IPS-20b (cell line): ENCODE measurements around the gene COMTD1.
A peak's percentile ranks its signal among the peaks of the same experiment; 100 is the strongest.
"Not testable (repeated sequence)": the region's sequence is repeated elsewhere in the genome, so short reads cannot be mapped to it uniquely, and the experiment has no call there.

ENCODE experiments used
- H3K27ac ChIP-seq: one replicate; pipeline ENCODE4 v1.5.1; 2013; ENCODE audit warnings: low read length
- H3K27me3 ChIP-seq: 2 replicates; pipeline ENCODE4 v1.6.1; 2013; ENCODE audit warnings: mild to moderate bottlenecking, low read length, inconsistent platforms; ENCODE audit not compliant: insufficient read depth
- H3K36me3 ChIP-seq: 2 replicates; pipeline ENCODE4 v1.6.1; 2013; ENCODE audit warnings: low read depth, mild to moderate bottlenecking, inconsistent platforms, low read length, moderate library complexity; ENCODE audit not compliant: insufficient read depth
- H3K4me1 ChIP-seq: 2 replicates; pipeline ENCODE4 v1.6.1; 2013; ENCODE audit warnings: mild to moderate bottlenecking, control low read depth, inconsistent platforms, low read length, moderate library complexity; ENCODE audit not compliant: insufficient read depth
- H3K4me3 ChIP-seq: 2 replicates; pipeline ENCODE4 v1.5.1; 2013; ENCODE audit warnings: mild to moderate bottlenecking, low read length, inconsistent platforms
- H3K9ac ChIP-seq: 2 replicates; pipeline ENCODE4 v1.6.1; 2013; ENCODE audit warnings: low read depth, mild to moderate bottlenecking, inconsistent platforms, low read length, moderate library complexity
- H3K9me3 ChIP-seq: 2 replicates; pipeline ENCODE4 v1.6.1; 2013; ENCODE audit warnings: mild to moderate bottlenecking, low read depth, low read length, inconsistent platforms; ENCODE audit not compliant: insufficient read depth

The COMTD1 gene

GRCh38 chr10:75199949-75200348 lies 35.8 kb downstream of the COMTD1 start:
- H3K27me3 ChIP-seq, H3K4me3 ChIP-seq, H3K4me1 ChIP-seq, H3K9me3 ChIP-seq, H3K36me3 ChIP-seq, H3K27ac ChIP-seq, H3K9ac ChIP-seq: not testable (repeated sequence)

- Histone ChIP-seq H3K27ac (no peak overlapping the region), H3K27me3 (no peaks in the 10 kb centered on the region), H3K9ac (no peak overlapping the region), H3K4me3 (no peak overlapping the region), H3K4me1 (no peaks in the 10 kb centered on the region), H3K36me3 (no peaks in the 10 kb centered on the region), H3K9me3 (no peaks in the 10 kb centered on the region)
These were observed 37.9 kb downstream of the COMTD1 start for GRCh38 chr10:75197906-75198305.

- no peaks in the 10 kb centered on the region for H3K4me1 ChIP-seq
- H3K27ac ChIP-seq: no peak overlapping the region
- no peaks in the 10 kb centered on the region for H3K27me3 ChIP-seq
- H3K4me3 ChIP-seq: no peak overlapping the region
- H3K36me3 ChIP-seq: no peaks in the 10 kb centered on the region
- no peak overlapping the region for H3K9ac ChIP-seq
- no peaks in the 10 kb centered on the region for H3K9me3 ChIP-seq
These were observed 38.7 kb downstream of the COMTD1 start for GRCh38 chr10:75197066-75197465.

GRCh38 chr10:75195035-75195763 lies 40.6 kb downstream of the COMTD1 start:
- no peaks in the 10 kb centered on the region for H3K4me1 ChIP-seq
- H3K9me3 ChIP-seq: no peaks in the 10 kb centered on the region
- no peak overlapping the region for H3K27ac ChIP-seq
- no peak overlapping the region for H3K9ac ChIP-seq
- no peaks in the 10 kb centered on the region for H3K27me3 ChIP-seq
- H3K36me3 ChIP-seq: no peaks in the 10 kb centered on the region
- no peak overlapping the region for H3K4me3 ChIP-seq

GRCh38 chr10:75194625-75195024 lies 41.1 kb downstream of the COMTD1 start:
- not testable (repeated sequence) for H3K9me3 ChIP-seq, H3K4me3 ChIP-seq, H3K36me3 ChIP-seq, H3K9ac ChIP-seq, H3K27me3 ChIP-seq, H3K4me1 ChIP-seq, H3K27ac ChIP-seq

GRCh38 chr10:75191821-75192568 lies 43.8 kb downstream of the COMTD1 start:
- Histone ChIP-seq H3K9me3 (no peaks in the 10 kb centered on the region), H3K4me1 (peaks cover 10% of the 10 kb centered on the region; the same call in 1 of the 2 replicates), H3K27ac (no peak overlapping the region), H3K4me3 (no peak overlapping the region), H3K9ac (no peak overlapping the region), H3K36me3 (no peaks in the 10 kb centered on the region), H3K27me3 (no peaks in the 10 kb centered on the region)

GRCh38 chr10:75189266-75190096 lies 46.3 kb downstream of the COMTD1 start:
- H3K36me3 ChIP-seq: no peaks in the 10 kb centered on the region
- no peak overlapping the region for H3K27ac ChIP-seq
- H3K4me3 ChIP-seq: no peak overlapping the region
- no peak overlapping the region for H3K9ac ChIP-seq
- H3K4me1 ChIP-seq: peaks cover 10% of the 10 kb centered on the region; the same call in 1 of the 2 replicates
- no peaks in the 10 kb centered on the region for H3K27me3 ChIP-seq
- H3K9me3 ChIP-seq: no peaks in the 10 kb centered on the region

GRCh38 chr10:75188522-75188921 lies 47.2 kb downstream of the COMTD1 start:
- H3K4me1 ChIP-seq, H3K36me3 ChIP-seq, H3K4me3 ChIP-seq, H3K9ac ChIP-seq, H3K27me3 ChIP-seq, H3K9me3 ChIP-seq: not testable (repeated sequence)
- peak overlapping the region; percentile 61 for H3K27ac ChIP-seq

GRCh38 chr10:75187961-75188426 lies 47.8 kb downstream of the COMTD1 start:
- H3K4me3 ChIP-seq: no peak overlapping the region
- H3K27ac ChIP-seq: peak overlapping the region; percentile 61
- no peaks in the 10 kb centered on the region for H3K36me3 ChIP-seq
- H3K9me3 ChIP-seq: no peaks in the 10 kb centered on the region
- peaks cover 10% of the 10 kb centered on the region; the same call in 1 of the 2 replicates for H3K4me1 ChIP-seq
- H3K9ac ChIP-seq: peak overlapping the region; percentile 3; the same call in 1 of the 2 replicates
- no peaks in the 10 kb centered on the region for H3K27me3 ChIP-seq

- Histone ChIP-seq H3K9me3 (no peaks in the 10 kb centered on the region), H3K27me3 (no peaks in the 10 kb centered on the region), H3K36me3 (no peaks in the 10 kb centered on the region), H3K4me3 (no peak overlapping the region), H3K27ac (no peak overlapping the region), H3K9ac (no peak overlapping the region), H3K4me1 (peaks cover 10% of the 10 kb centered on the region; the same call in 1 of the 2 replicates)
These were observed 49.4 kb downstream of the COMTD1 start for GRCh38 chr10:75186310-75186709.
